ENCODE data around the gene NFKBIB.
"Not testable (repeated sequence)": the region's sequence is repeated elsewhere in the genome, so short reads cannot be mapped to it uniquely, and the experiment has no call there.

Gene NFKBIB

DNA sequence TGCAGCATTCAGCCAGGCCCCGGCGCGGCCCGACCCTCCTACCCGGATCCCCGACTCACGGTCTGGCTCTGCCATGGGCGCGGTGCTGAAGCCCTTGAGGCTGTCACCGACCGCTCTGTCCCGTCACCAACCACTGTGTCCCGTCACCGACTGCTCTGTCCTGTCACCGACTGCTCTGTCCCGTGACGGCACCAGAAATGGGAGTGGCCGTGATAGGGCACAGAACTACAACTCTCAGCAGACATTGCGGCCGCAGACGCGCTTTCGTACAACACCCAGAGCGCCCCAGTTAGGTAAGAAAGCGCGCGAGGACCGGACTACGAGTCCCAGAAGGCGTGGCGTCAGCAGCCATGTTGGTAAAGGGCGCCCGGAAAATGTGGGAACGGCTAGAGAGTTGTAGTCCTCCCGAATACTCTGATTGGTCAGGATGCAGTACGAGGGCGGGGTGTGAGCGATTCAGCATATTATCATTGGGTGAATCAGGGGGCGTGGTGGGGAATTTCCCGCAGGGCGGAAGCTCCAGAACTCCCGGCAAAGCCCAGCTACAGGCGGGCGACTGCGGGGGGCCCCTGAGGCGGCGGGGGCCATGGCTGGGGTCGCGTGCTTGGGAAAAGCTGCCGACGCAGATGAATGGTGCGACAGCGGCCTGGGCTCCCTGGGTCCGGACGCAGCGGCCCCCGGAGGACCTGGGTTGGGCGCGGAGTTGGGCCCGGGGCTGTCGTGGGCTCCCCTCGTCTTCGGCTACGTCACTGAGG is at the start of gene NFKBIB, which contains the start of gene SIRT2:
TSS of gene NFKBIB (plus strand) at position 523 of the 755 bp plus-strand sequence. CDS start at position 587, 64 bp downstream.
TSS of gene SIRT2 (minus strand) at position 172 of the 755 bp plus-strand sequence. CDS start at position 75, 97 bp downstream.
- Histone ChIP-seq H3K36me3 (ENCODE audit: insufficient read depth, low read depth, low read length) (peaks cover 4% of the 10 kb centered on the region; the same call in 1 of the 2 replicates), H3K4me1 (ENCODE audit: insufficient read depth, low read length) (peaks cover 6% of the 10 kb centered on the region; the same call in 1 of the 2 replicates), H3K9ac (ENCODE audit: low read depth, low read length) (peak within 1 kb of the TSS; percentile 79), H3K27ac (ENCODE audit: low read length) (no peak within 1 kb of the TSS), H3K27me3 (ENCODE audit: insufficient read depth, low read length) (peaks cover 14% of the 10 kb centered on the region), H3K4me3 (ENCODE audit: low read length) (peak within 1 kb of the TSS; percentile 73), H3K9me3 (ENCODE audit: insufficient read depth, low read depth, low read length) (no peaks in the 10 kb centered on the region)

DNA sequence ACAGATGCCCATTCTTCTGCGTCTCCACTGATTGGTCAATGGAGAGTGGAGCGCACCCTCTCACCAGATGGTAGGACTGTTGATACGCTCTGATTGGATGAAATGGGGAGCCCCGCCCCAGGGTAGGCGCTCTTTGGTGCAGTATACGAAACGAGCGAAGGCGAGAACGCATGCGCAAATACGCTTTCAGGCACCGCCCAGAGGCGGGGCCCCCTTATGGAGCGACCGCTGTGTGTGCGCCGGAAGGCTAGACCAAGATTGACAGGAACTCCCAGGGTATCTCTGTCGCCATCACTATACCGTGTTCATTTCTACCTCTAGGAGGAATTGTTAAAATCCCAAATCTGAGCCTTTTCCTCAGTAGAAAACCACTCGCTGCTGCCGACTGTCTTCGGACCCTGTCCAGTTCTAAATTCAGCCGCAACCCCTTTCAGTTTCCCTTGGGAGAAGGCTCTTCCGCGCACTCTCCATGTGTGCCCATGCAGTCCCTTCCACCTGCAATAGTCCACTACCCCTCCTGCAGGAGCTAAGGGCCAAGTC is 49.3 kb upstream of the NFKBIB start:
- Histone ChIP-seq H3K36me3 (ENCODE audit: insufficient read depth, low read depth, low read length) (peaks cover 36% of the 10 kb centered on the region), H3K4me1 (ENCODE audit: insufficient read depth, low read length) (no peaks in the 10 kb centered on the region; the same call in 1 of the 2 replicates)

GRCh38 chr19:38850976-38851621 is 48.7 kb upstream of the NFKBIB start:
- H3K27me3 ChIP-seq (ENCODE audit: insufficient read depth, low read length): no peaks in the 10 kb centered on the region
- no peaks in the 10 kb centered on the region for H3K9me3 ChIP-seq (ENCODE audit: insufficient read depth, low read depth, low read length)
- peak overlapping the region; percentile 91 for H3K27ac ChIP-seq (ENCODE audit: low read length)
- H3K36me3 ChIP-seq (ENCODE audit: insufficient read depth, low read depth, low read length): peaks cover 30% of the 10 kb centered on the region
- H3K4me3 ChIP-seq (ENCODE audit: low read length): peak overlapping the region; percentile 87
- H3K9ac ChIP-seq (ENCODE audit: low read depth, low read length): peak overlapping the region; percentile 85
- no peaks in the 10 kb centered on the region; the same call in 1 of the 2 replicates for H3K4me1 ChIP-seq (ENCODE audit: insufficient read depth, low read length)

More for the DNA sequence above, 49.3 kb upstream of the NFKBIB start:
- peak overlapping the region; percentile 91 for H3K27ac ChIP-seq (ENCODE audit: low read length)
- peak overlapping the region; percentile 85; the same call in 1 of the 2 replicates for H3K9ac ChIP-seq (ENCODE audit: low read depth, low read length)
- H3K4me3 ChIP-seq (ENCODE audit: low read length): peak overlapping the region; percentile 87
- H3K9me3 ChIP-seq (ENCODE audit: insufficient read depth, low read depth, low read length): no peaks in the 10 kb centered on the region
- no peaks in the 10 kb centered on the region for H3K27me3 ChIP-seq (ENCODE audit: insufficient read depth, low read length)

- Histone ChIP-seq H3K9ac (ENCODE audit: low read depth, low read length) (peak overlapping the region; percentile 90; the same call in 1 of the 2 replicates), H3K4me3 (ENCODE audit: low read length) (peak overlapping the region; percentile 87), H3K4me1 (ENCODE audit: insufficient read depth, low read length) (no peaks in the 10 kb centered on the region; the same call in 1 of the 2 replicates), H3K27me3 (ENCODE audit: insufficient read depth, low read length) (no peaks in the 10 kb centered on the region), H3K9me3 (ENCODE audit: insufficient read depth, low read depth, low read length) (peaks cover 1% of the 10 kb centered on the region; the same call in 1 of the 2 replicates), H3K27ac (ENCODE audit: low read length) (peak overlapping the region; percentile 91), H3K36me3 (ENCODE audit: insufficient read depth, low read depth, low read length) (peaks cover 24% of the 10 kb centered on the region)
Measured at GRCh38 chr19:38851622-38852230, 48.0 kb upstream of the NFKBIB start.

DNA sequence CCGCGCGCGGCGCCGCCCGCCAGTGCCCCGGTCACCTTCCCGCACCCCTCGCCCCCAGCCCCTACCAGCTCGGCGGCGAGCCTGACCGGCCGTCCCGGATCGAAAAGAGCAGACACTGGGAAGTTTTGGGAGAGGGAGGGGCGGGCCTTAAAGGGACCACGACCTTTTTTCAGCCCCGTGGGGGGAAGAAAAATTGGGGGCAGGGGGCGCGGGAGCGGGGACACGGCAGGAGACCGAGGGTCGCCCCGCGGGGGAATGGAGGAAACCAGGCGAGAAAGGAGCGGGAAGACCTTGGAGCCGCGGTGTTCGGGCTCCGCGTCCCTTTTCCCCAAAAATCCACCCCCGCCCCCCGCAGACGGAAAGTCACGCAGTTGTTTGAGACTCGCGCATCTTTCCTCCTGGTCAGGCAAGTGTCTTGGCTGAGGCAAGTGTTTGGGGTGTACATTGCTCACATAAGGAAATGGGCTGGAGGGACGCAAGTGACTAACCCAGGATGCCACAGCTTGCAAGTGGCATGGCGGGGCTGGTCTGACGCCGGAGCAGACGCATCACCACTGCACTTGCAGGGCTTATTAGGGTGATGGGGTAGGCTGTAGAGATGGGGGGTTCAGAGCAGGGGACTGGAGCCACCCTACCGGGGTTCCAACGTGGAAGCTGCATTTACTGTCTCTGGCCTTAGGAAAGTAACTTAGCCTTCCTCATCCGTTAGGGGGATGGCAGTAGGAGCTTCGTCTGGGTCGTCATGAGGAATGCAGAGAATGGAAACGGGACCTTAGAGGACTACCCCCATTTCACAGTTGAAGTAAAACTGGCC is 47.3 kb upstream of the NFKBIB start:
- no peaks in the 10 kb centered on the region; the same call in 1 of the 2 replicates for H3K4me1 ChIP-seq (ENCODE audit: insufficient read depth, low read length)
- H3K4me3 ChIP-seq (ENCODE audit: low read length): peak overlapping the region; percentile 81
- no peak overlapping the region for H3K27ac ChIP-seq (ENCODE audit: low read length)

GRCh38 chr19:38853214-38853613 is 46.6 kb upstream of the NFKBIB start:
- Histone ChIP-seq H3K4me3 (ENCODE audit: low read length) (peak overlapping the region; percentile 81; the same call in 1 of the 2 replicates), H3K27ac (ENCODE audit: low read length) (no peak overlapping the region), H3K36me3 (ENCODE audit: insufficient read depth, low read depth, low read length) (peaks cover 9% of the 10 kb centered on the region; the same call in 1 of the 2 replicates), H3K4me1 (ENCODE audit: insufficient read depth, low read length) (no peaks in the 10 kb centered on the region; the same call in 1 of the 2 replicates), H3K9me3 (ENCODE audit: insufficient read depth, low read depth, low read length) (peaks cover 6% of the 10 kb centered on the region; the same call in 1 of the 2 replicates), H3K9ac (ENCODE audit: low read depth, low read length) (peak overlapping the region; percentile 90; the same call in 1 of the 2 replicates), H3K27me3 (ENCODE audit: insufficient read depth, low read length) (no peaks in the 10 kb centered on the region)

More for the DNA sequence above, 47.3 kb upstream of the NFKBIB start:
- peaks cover 17% of the 10 kb centered on the region for H3K36me3 ChIP-seq (ENCODE audit: insufficient read depth, low read depth, low read length)
- peak overlapping the region; percentile 90 for H3K9ac ChIP-seq (ENCODE audit: low read depth, low read length)
- no peaks in the 10 kb centered on the region for H3K27me3 ChIP-seq (ENCODE audit: insufficient read depth, low read length)
- peaks cover 6% of the 10 kb centered on the region; the same call in 1 of the 2 replicates for H3K9me3 ChIP-seq (ENCODE audit: insufficient read depth, low read depth, low read length)

DNA sequence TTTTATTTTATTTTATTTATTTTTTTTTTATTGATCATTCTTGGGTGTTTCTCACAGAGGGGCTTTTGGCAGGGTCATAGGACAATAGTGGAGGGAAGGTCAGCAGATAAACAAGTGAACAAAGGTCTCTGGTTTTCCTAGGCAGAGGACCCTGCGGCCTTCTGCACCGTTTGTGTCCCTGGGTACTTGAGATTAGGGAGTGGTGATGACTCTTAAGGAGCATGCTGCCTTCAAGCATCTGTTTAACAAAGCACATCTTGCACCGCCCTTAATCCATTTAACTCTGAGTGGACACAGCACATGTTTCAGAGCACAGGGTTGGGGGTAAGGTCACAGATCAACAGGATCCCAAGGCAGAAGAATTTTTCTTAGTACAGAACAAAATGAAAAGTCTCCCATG is 44.8 kb upstream of the NFKBIB start:
- H3K36me3 ChIP-seq (ENCODE audit: insufficient read depth, low read depth, low read length); H3K27ac ChIP-seq (ENCODE audit: low read length); H3K9ac ChIP-seq (ENCODE audit: low read depth, low read length); H3K27me3 ChIP-seq (ENCODE audit: insufficient read depth, low read length); H3K9me3 ChIP-seq (ENCODE audit: insufficient read depth, low read depth, low read length); H3K4me3 ChIP-seq (ENCODE audit: low read length); H3K4me1 ChIP-seq (ENCODE audit: insufficient read depth, low read length): not testable (repeated sequence)

GRCh38 chr19:38855751-38856150 is 44.0 kb upstream of the NFKBIB start:
- H3K36me3 ChIP-seq (ENCODE audit: insufficient read depth, low read depth, low read length); H3K27ac ChIP-seq (ENCODE audit: low read length); H3K9ac ChIP-seq (ENCODE audit: low read depth, low read length); H3K27me3 ChIP-seq (ENCODE audit: insufficient read depth, low read length); H3K4me1 ChIP-seq (ENCODE audit: insufficient read depth, low read length); H3K4me3 ChIP-seq (ENCODE audit: low read length); H3K9me3 ChIP-seq (ENCODE audit: insufficient read depth, low read depth, low read length): not testable (repeated sequence)

GRCh38 chr19:38856813-38857212 is 43.0 kb upstream of the NFKBIB start:
- H3K27ac ChIP-seq (ENCODE audit: low read length): no peak overlapping the region

GRCh38 chr19:38859631-38860204 is 40.1 kb upstream of the NFKBIB start:
- not testable (repeated sequence) for H3K27ac ChIP-seq (ENCODE audit: low read length)

More at GRCh38 chr19:38856813-38857212, 43.0 kb upstream of the NFKBIB start:
- Histone ChIP-seq H3K4me3 (ENCODE audit: low read length) (no peak overlapping the region), H3K4me1 (ENCODE audit: insufficient read depth, low read length) (no peaks in the 10 kb centered on the region), H3K9ac (ENCODE audit: low read depth, low read length) (no peak overlapping the region), H3K36me3 (ENCODE audit: insufficient read depth, low read depth, low read length) (no peaks in the 10 kb centered on the region), H3K27me3 (ENCODE audit: insufficient read depth, low read length) (no peaks in the 10 kb centered on the region), H3K9me3 (ENCODE audit: insufficient read depth, low read depth, low read length) (peaks cover 6% of the 10 kb centered on the region; the same call in 1 of the 2 replicates)

More at GRCh38 chr19:38859631-38860204, 40.1 kb upstream of the NFKBIB start:
- H3K9ac ChIP-seq (ENCODE audit: low read depth, low read length); H3K27me3 ChIP-seq (ENCODE audit: insufficient read depth, low read length); H3K9me3 ChIP-seq (ENCODE audit: insufficient read depth, low read depth, low read length); H3K4me3 ChIP-seq (ENCODE audit: low read length); H3K36me3 ChIP-seq (ENCODE audit: insufficient read depth, low read depth, low read length); H3K4me1 ChIP-seq (ENCODE audit: insufficient read depth, low read length): not testable (repeated sequence)
